ENCODE results near the gene SLC9C1.

Gene SLC9C1

DNA sequence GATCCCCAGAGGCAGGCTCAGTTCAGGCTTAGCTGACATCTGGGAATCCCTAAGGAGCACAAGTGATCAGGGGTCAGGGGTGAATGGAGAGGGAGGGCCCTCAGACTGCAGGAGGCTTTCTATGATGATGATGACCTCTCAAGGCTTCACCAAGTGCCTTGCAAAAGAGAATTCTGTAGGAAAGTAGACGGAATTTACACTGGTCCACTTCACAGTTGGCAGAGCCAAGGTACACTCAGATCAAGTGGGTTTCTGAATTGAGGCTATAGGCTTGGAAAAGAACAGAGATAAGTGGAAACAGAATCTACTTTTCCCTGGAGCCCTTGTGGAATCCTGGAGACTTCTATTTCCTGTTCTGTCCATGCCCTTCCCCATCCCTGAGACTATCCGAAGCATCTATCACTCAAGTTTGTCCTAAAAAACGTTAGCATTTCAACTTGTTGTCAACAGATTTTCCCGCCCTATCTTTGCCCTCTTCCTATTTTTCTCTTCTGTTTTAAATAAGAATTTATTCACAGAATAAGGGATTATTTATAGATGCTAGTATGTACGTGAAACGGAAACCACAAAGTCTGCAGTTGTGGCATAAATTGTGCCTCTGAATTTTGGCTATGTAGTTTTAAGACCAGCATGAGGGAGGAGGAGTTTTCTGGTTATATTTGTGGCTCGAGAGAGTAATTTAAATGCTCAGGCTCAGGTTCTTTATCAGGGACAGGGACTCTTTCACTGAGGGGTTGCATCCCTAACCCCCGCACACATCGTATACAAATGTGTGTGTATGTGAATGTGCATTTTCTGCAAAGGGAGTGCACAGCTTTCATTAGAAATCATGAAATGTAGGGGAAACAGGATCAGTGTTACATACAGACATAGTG is 173.8 kb downstream of the SLC9C1 start:
- Histone ChIP-seq H3K27ac (ENCODE audit: low read length) (no peak overlapping the region), H3K36me3 (ENCODE audit: control insufficient read depth in 2 of 2, insufficient read depth in 2 of 2, low read length in 2 of 2) (no peaks in the 10 kb centered on the region), H3K4me1 (ENCODE audit: control insufficient read depth, insufficient read depth, low read length) (no peaks in the 10 kb centered on the region), H3K9me3 (ENCODE audit: control insufficient read depth in 2 of 2, low read length in 2 of 2) (no peaks in the 10 kb centered on the region), H3K9ac (ENCODE audit: low read length in 2 of 2) (no peak overlapping the region), H3K4me3 (ENCODE audit: low read length in 2 of 2) (no peak overlapping the region), H3K27me3 (ENCODE audit: control insufficient read depth in 1 of 2, insufficient read depth in 2 of 2, low read length in 2 of 2) (no peaks in the 10 kb centered on the region)

DNA sequence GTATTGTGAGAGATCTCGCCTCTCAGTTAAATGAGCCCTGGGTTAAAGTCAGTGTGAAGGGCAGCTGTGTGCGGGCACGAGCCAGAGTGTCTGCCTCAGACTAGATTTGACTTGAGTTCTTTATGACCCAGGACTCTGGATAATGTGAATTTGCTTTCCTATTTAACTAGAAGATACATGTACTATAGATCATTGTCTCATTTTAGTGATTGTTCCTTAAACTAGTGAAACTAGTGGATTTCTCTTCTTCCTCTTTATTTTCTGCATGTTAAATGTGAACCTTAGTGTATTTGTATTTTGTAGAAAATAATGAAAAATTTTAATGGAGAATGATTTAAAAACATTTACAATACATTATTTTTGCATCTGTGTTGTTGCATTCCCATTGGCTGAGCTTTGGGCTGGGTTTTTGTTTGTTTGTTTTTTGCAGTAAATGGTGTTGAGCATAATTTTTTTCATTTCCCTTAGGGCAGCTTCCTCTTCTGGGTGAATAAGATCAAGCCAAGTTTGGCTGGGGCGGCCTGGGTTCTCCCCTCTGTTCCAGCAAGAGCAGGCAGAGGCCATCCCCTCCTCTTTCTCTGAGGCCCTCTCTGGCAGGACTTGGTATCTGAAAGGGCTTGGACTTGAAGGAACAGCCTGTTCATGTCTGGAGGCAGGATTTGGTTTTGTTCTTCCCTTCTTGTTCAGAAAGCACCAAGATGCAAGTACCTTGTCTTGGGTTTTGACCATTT is 176.0 kb downstream of the SLC9C1 start:
- Histone ChIP-seq H3K4me3 (ENCODE audit: low read length in 2 of 2) (no peak overlapping the region), H3K9me3 (ENCODE audit: control insufficient read depth in 2 of 2, low read length in 2 of 2) (no peaks in the 10 kb centered on the region), H3K4me1 (ENCODE audit: control insufficient read depth, insufficient read depth, low read length) (no peaks in the 10 kb centered on the region), H3K36me3 (ENCODE audit: control insufficient read depth in 2 of 2, insufficient read depth in 2 of 2, low read length in 2 of 2) (no peaks in the 10 kb centered on the region), H3K27ac (ENCODE audit: low read length) (no peak overlapping the region), H3K27me3 (ENCODE audit: control insufficient read depth in 1 of 2, insufficient read depth in 2 of 2, low read length in 2 of 2) (no peaks in the 10 kb centered on the region), H3K9ac (ENCODE audit: low read length in 2 of 2) (no peak overlapping the region)

DNA sequence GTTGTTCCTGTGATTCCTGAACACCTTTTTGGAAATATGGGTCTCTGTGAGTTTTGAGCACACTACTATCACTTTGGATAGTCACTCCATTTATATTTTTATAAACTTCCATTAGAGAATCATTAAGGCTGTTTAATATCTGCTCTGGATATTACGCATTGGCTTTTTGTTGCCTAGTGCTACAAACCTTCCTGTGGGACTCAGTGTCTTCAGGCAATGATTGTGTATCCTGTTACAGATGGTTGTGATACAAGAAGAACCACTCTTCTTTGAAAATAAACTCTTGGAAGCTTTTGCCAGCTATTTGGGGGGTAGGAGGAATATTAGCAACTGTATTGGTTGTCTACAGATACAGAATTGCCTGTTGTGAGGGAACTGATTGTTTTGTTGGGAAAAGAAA is 176.6 kb downstream of the SLC9C1 start:
- Histone ChIP-seq H3K36me3 (ENCODE audit: control insufficient read depth in 2 of 2, insufficient read depth in 2 of 2, low read length in 2 of 2) (no peaks in the 10 kb centered on the region), H3K9ac (ENCODE audit: low read length in 2 of 2) (no peak overlapping the region), H3K4me1 (ENCODE audit: control insufficient read depth, insufficient read depth, low read length) (no peaks in the 10 kb centered on the region), H3K9me3 (ENCODE audit: control insufficient read depth in 2 of 2, low read length in 2 of 2) (no peaks in the 10 kb centered on the region), H3K27me3 (ENCODE audit: control insufficient read depth in 1 of 2, insufficient read depth in 2 of 2, low read length in 2 of 2) (no peaks in the 10 kb centered on the region), H3K4me3 (ENCODE audit: low read length in 2 of 2) (no peak overlapping the region), H3K27ac (ENCODE audit: low read length) (no peak overlapping the region)

DNA sequence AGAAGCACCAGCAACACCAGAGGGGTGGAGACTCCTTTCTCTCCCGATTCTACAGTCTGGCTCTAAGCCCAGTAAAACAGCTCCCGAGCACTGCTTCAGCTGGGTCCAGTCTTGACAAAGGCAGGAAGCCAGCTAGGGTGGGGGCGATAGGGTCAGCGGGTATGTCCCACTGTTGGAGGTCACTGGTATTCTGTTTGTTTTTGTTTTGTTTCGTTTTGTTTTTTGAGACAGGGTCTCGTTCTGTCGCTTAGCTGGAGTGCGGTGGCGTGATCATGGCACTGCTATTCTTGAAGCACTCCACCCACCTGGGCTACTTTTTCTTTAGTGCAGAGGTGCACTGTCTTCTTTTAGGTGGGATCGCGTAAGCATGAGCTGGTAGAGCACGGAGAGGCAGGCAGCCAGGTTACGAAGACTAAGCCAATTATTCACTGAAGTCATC is 177.2 kb downstream of the SLC9C1 start:
- Histone ChIP-seq H3K9ac (ENCODE audit: low read length in 2 of 2) (no peak overlapping the region), H3K27ac (ENCODE audit: low read length) (no peak overlapping the region), H3K4me1 (ENCODE audit: control insufficient read depth, insufficient read depth, low read length) (no peaks in the 10 kb centered on the region), H3K36me3 (ENCODE audit: control insufficient read depth in 2 of 2, insufficient read depth in 2 of 2, low read length in 2 of 2) (no peaks in the 10 kb centered on the region), H3K27me3 (ENCODE audit: control insufficient read depth in 1 of 2, insufficient read depth in 2 of 2, low read length in 2 of 2) (no peaks in the 10 kb centered on the region), H3K9me3 (ENCODE audit: control insufficient read depth in 2 of 2, low read length in 2 of 2) (no peaks in the 10 kb centered on the region), H3K4me3 (ENCODE audit: low read length in 2 of 2) (no peak overlapping the region)

DNA sequence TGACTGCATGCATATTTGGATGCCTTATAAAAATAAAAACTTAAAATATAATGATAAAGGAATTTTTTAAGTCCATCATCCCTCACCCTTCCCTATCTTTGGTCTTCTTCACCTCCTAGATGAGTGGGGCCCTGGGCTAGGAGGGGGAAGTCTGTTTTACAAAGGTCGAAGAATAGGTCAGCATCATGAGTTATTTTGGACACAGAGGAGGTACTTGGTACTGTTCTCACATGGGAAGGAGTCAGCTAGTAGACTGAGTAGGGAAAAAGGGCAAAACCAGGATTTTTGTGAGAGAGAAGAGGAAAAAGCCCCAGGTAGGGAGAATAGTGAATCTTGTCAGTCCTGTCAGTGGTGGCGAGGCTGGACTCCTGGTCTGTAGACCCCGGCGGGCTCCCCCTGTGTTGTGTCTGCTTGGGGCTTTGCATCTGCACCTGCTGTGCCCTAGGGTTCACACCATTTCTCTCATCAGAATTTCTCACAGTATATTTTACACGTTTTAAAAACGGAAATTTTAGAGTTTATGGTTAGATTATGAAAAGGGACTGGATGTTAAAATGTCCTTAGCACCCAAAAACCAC is 178.1 kb downstream of the SLC9C1 start:
- no peak overlapping the region for H3K27ac ChIP-seq (ENCODE audit: low read length)
- no peak overlapping the region for H3K9ac ChIP-seq (ENCODE audit: low read length in 2 of 2)
- H3K4me1 ChIP-seq (ENCODE audit: control insufficient read depth, insufficient read depth, low read length), result no peaks in the 10 kb centered on the region
- H3K36me3 ChIP-seq (ENCODE audit: control insufficient read depth in 2 of 2, insufficient read depth in 2 of 2, low read length in 2 of 2), result no peaks in the 10 kb centered on the region
- H3K27me3 ChIP-seq (ENCODE audit: control insufficient read depth in 1 of 2, insufficient read depth in 2 of 2, low read length in 2 of 2), result no peaks in the 10 kb centered on the region
- no peak overlapping the region for H3K4me3 ChIP-seq (ENCODE audit: low read length in 2 of 2)
- H3K9me3 ChIP-seq (ENCODE audit: control insufficient read depth in 2 of 2, low read length in 2 of 2), result no peaks in the 10 kb centered on the region

DNA sequence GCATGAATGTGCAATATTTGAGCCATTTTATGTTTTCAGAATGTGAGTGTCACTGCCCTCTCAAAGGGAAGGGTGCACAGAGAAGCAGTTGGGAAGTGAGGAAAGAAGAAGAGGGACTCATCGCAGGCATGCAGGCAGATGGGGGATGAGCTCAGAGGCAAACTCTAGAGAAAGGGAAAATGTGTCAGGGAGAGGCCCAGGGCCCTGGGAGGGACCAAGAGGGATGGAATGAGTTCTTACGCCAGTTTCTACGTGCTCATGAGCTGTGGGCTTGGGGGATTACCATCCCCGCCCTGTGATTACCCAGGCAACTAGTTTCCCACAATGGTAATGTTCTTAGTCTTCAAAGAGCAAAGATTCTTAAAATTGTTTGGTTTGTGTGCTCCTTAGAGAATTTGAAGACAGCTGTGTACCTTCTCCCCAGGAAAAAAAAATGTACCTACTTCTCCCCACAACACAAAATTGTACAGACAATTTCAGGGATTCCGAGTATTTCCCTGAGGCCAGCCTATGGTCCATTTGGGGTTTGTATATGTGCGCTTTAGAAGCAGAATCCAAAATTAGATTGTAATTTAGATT is 178.8 kb downstream of the SLC9C1 start:
- no peak overlapping the region for H3K27ac ChIP-seq (ENCODE audit: low read length)
- H3K4me3 ChIP-seq (ENCODE audit: low read length in 2 of 2), result no peak overlapping the region
- no peak overlapping the region for H3K9ac ChIP-seq (ENCODE audit: low read length in 2 of 2)
- H3K9me3 ChIP-seq (ENCODE audit: control insufficient read depth in 2 of 2, low read length in 2 of 2), result no peaks in the 10 kb centered on the region
- H3K36me3 ChIP-seq (ENCODE audit: control insufficient read depth in 2 of 2, insufficient read depth in 2 of 2, low read length in 2 of 2), result no peaks in the 10 kb centered on the region
- no peaks in the 10 kb centered on the region for H3K27me3 ChIP-seq (ENCODE audit: control insufficient read depth in 1 of 2, insufficient read depth in 2 of 2, low read length in 2 of 2)
- no peaks in the 10 kb centered on the region for H3K4me1 ChIP-seq (ENCODE audit: control insufficient read depth, insufficient read depth, low read length)

DNA sequence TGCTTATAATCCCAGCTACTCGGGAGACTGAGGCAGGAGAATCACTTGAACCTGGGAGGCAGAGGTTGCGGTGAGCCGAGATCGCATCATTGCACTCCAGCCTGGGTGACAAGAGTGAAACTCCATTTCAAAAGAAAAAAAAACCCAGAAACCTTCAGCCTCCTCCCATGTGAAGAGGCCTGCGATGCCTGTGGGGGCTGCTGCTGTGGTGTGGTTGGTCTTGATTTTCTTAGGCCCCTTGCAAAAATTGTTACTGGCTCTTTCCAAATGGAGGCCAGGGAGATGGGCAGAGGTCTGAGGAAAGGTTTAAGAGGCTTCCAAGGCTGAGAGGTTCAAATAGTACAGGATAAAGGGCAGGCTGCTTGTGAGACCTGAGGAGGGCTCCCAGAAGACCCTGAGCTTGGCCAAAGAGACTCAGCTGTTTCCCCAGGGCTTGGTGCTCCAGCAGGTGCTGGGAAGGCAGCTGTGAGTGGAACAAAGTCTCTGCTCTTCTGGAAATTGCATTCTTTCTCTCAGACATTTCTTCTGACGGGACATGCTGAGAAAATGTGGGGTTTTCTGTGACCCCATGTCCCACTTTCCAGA is 179.3 kb downstream of the SLC9C1 start:
- no peak overlapping the region for H3K4me3 ChIP-seq (ENCODE audit: low read length in 2 of 2)
- no peaks in the 10 kb centered on the region for H3K27me3 ChIP-seq (ENCODE audit: control insufficient read depth in 1 of 2, insufficient read depth in 2 of 2, low read length in 2 of 2)
- H3K9me3 ChIP-seq (ENCODE audit: control insufficient read depth in 2 of 2, low read length in 2 of 2), result no peaks in the 10 kb centered on the region
- no peaks in the 10 kb centered on the region for H3K36me3 ChIP-seq (ENCODE audit: control insufficient read depth in 2 of 2, insufficient read depth in 2 of 2, low read length in 2 of 2)
- no peak overlapping the region for H3K9ac ChIP-seq (ENCODE audit: low read length in 2 of 2)
- no peaks in the 10 kb centered on the region for H3K4me1 ChIP-seq (ENCODE audit: control insufficient read depth, insufficient read depth, low read length)
- H3K27ac ChIP-seq (ENCODE audit: low read length), result no peak overlapping the region

DNA sequence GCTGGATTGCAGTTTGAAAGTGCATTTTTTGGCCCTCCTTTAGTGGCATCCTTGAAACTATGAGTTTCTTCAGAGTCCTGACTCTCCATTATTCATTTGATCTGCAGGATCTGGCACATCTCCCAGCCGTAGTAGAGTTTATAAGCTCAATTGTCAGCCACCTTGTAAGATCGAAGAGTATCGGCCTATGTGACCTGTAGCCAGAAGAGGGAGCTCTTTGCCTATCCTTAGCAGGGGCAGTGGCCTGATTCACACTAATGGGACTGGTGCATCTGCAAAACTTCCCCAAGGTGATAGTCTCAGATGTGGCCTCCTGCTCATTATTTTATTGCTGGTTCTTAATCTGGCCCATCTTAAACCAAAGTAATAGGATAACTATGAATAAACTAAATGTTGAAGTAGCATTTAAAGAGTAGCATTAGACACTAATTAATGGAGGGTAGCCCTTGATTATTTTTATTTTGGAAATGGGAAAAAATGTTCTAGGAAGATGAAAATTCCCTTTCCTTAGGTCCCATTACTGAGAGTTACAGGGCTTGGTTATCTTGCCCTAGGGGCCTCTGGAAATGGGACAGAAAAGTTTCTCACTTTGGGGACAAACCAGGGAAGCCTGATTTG is 182.1 kb downstream of the SLC9C1 start:
- Histone ChIP-seq H3K9ac (ENCODE audit: low read length in 2 of 2) (no peak overlapping the region), H3K27me3 (ENCODE audit: control insufficient read depth in 1 of 2, insufficient read depth in 2 of 2, low read length in 2 of 2) (no peaks in the 10 kb centered on the region), H3K36me3 (ENCODE audit: control insufficient read depth in 2 of 2, insufficient read depth in 2 of 2, low read length in 2 of 2) (no peaks in the 10 kb centered on the region), H3K9me3 (ENCODE audit: control insufficient read depth in 2 of 2, low read length in 2 of 2) (no peaks in the 10 kb centered on the region), H3K4me1 (ENCODE audit: control insufficient read depth, insufficient read depth, low read length) (no peaks in the 10 kb centered on the region), H3K27ac (ENCODE audit: low read length) (no peak overlapping the region), H3K4me3 (ENCODE audit: low read length in 2 of 2) (no peak overlapping the region)

DNA sequence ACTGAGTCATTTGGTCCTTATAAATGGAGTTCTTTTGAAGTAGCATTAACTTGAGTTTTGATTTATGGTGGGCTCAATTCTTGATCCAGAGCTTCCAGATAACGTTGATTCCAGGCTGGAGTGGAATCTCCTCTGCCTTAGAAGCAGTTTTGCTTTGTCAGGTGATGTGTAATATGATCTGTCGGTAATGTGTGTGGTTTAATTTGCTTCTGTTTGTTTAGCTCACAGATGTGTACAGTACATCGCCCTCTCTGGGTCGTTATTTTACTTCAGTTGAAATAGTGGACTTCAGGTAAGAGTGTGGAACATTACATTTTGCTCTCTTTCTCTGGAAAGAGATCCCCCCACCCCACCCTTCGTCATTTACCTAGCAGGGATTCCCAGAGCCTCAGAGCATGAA is 184.7 kb downstream of the SLC9C1 start:
- Histone ChIP-seq H3K4me3 (ENCODE audit: low read length in 2 of 2) (no peak overlapping the region), H3K9me3 (ENCODE audit: control insufficient read depth in 2 of 2, low read length in 2 of 2) (no peaks in the 10 kb centered on the region), H3K27me3 (ENCODE audit: control insufficient read depth in 1 of 2, insufficient read depth in 2 of 2, low read length in 2 of 2) (no peaks in the 10 kb centered on the region), H3K9ac (ENCODE audit: low read length in 2 of 2) (no peak overlapping the region), H3K4me1 (ENCODE audit: control insufficient read depth, insufficient read depth, low read length) (no peaks in the 10 kb centered on the region), H3K36me3 (ENCODE audit: control insufficient read depth in 2 of 2, insufficient read depth in 2 of 2, low read length in 2 of 2) (no peaks in the 10 kb centered on the region), H3K27ac (ENCODE audit: low read length) (no peak overlapping the region)

DNA sequence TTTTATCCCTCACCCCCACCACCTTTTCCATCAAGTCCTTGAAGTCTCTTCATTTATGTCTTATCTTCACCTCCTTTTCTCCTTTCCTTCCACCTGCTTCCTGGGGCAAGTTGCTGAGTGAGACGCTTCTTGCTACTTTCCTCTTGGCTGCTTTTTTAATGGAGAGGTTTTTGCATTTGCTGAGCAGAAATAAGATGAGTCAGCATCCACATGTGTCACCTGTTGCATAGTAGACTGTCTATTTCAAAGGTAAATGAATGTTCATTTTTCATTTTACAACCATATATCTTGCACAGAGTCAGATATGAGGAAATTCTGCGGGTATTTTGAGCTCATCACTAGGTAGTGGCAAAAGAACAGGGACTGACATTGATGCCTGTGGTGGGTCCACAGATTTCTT is 189.2 kb downstream of the SLC9C1 start:
- Histone ChIP-seq H3K36me3 (ENCODE audit: control insufficient read depth in 2 of 2, insufficient read depth in 2 of 2, low read length in 2 of 2) (no peaks in the 10 kb centered on the region), H3K27me3 (ENCODE audit: control insufficient read depth in 1 of 2, insufficient read depth in 2 of 2, low read length in 2 of 2) (no peaks in the 10 kb centered on the region), H3K9me3 (ENCODE audit: control insufficient read depth in 2 of 2, low read length in 2 of 2) (no peaks in the 10 kb centered on the region), H3K9ac (ENCODE audit: low read length in 2 of 2) (no peak overlapping the region), H3K4me1 (ENCODE audit: control insufficient read depth, insufficient read depth, low read length) (no peaks in the 10 kb centered on the region), H3K4me3 (ENCODE audit: low read length in 2 of 2) (no peak overlapping the region), H3K27ac (ENCODE audit: low read length) (no peak overlapping the region)
